Activated naive CD4-positive, alpha-beta T cell treated with anti-CD3 and anti-CD28 coated beads for 36 hours (primary cell): ENCODE data around the gene RTP3. TPM values are rescaled to one million over a fixed set of nuclear protein-coding genes. Genes with fewer than 3 reads are reported as not detected.

ENCODE experiments used
- CTCF ChIA-PET: fragments of 350-600 bp; sonication (Branson Sonifier 250); formaldehyde crosslinking; loops from one replicate; lab custom pipeline; 2021; ENCODE audit warnings: antibody characterized with exemption; lab: Charles Lee
- DNase-seq: peaks from one replicate; pipeline ENCODE4 v3.0.0-alpha.2; 2020
- H3K27ac Mint-ChIP-seq: one replicate; pipeline ENCODE4 v1.8.0; 2021; ENCODE audit warnings: mild to moderate bottlenecking, mixed read lengths
- H3K27me3 Mint-ChIP-seq: one replicate; pipeline ENCODE4 v1.8.0; 2021; ENCODE audit warnings: low read depth, mixed read lengths
- H3K36me3 Mint-ChIP-seq: one replicate; pipeline ENCODE4 v1.8.0; 2021; ENCODE audit warnings: low read depth, mixed read lengths
- H3K4me1 Mint-ChIP-seq: one replicate; pipeline ENCODE4 v1.8.0; 2021; ENCODE audit warnings: low read depth, mixed read lengths
- H3K4me3 Mint-ChIP-seq: one replicate; pipeline ENCODE4 v1.8.0; 2021; ENCODE audit warnings: mild to moderate bottlenecking, moderate library complexity, mixed read lengths
- H3K9me3 Mint-ChIP-seq: one replicate; pipeline ENCODE4 v1.8.0; 2021; ENCODE audit warnings: mixed read lengths
- intact Hi-C: fragments of 100-400 bp; cut with micrococcal nuclease; formaldehyde crosslinking; loops from one replicate; pipeline ENCODE4 v1.15.1; 2023
- total RNA-seq, 2 experiments: library from RNA; stranded (reverse); gene quantifications; one replicate each; pipeline ENCODE4 v1.2.3, GENCODE V29; 2021

The RTP3 gene
- not detected for total RNA-seq

- peaks cover 10% of the 10 kb centered on the region for H3K4me1 Mint-ChIP-seq
- H3K9me3 Mint-ChIP-seq: no peaks in the 10 kb centered on the region
- H3K36me3 Mint-ChIP-seq: no peaks in the 10 kb centered on the region
- intact Hi-C loops: no loop called here
- H3K4me3 Mint-ChIP-seq: no peak within 1 kb of the TSS
- no peaks in the 10 kb centered on the region for H3K27me3 Mint-ChIP-seq
- DNase-seq: no peak
- H3K27ac Mint-ChIP-seq: no peak within 1 kb of the TSS
- CTCF ChIA-PET: interaction anchor here (0.6 to 3.6 kb wide), 5 partner anchors 9 to 135 kb away, joined by 5 to 30 read pairs (median 11); no protein-coding TSS in a partner anchor
Observed at GRCh38 chr3:46497556-46498265, at the start of gene RTP3. Gene RTP3 (plus strand): TSS chr3:46497976. CDS start chr3:46498063, 87 bp downstream.

DNA sequence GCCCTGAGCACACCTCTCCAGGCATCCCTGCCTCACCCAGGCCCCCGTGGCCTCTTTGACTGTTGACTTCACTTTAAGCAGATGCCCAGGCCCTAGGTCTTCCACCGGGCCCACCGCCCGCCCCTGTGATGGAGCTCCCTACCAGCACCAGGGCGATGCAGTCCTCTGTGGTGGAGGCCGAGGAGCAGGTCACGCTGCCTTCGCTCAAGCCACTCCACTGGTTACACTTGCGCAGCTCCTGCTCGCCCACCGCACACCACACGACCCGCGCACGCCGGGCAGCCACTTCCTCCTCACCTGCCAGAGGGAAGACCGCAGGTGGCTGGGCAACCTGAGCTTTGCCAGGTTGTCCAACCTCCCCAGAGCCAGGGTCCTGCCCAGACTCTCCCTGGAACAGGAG, 49.1 kb upstream of the RTP3 start:
- intact Hi-C loops: no loop called here
- CTCF ChIA-PET: interaction anchor here (2.1 kb wide), 1 partner anchor 181 kb away, joined by 7 read pairs; no protein-coding TSS in a partner anchor
- no peak for DNase-seq
- no peaks in the 10 kb centered on the region for H3K9me3 Mint-ChIP-seq
- no peak overlapping the region for H3K27ac Mint-ChIP-seq
- no peaks in the 10 kb centered on the region for H3K4me1 Mint-ChIP-seq
- no peaks in the 10 kb centered on the region for H3K36me3 Mint-ChIP-seq
- H3K4me3 Mint-ChIP-seq: no peak overlapping the region
- H3K27me3 Mint-ChIP-seq: peaks cover 2% of the 10 kb centered on the region

DNA sequence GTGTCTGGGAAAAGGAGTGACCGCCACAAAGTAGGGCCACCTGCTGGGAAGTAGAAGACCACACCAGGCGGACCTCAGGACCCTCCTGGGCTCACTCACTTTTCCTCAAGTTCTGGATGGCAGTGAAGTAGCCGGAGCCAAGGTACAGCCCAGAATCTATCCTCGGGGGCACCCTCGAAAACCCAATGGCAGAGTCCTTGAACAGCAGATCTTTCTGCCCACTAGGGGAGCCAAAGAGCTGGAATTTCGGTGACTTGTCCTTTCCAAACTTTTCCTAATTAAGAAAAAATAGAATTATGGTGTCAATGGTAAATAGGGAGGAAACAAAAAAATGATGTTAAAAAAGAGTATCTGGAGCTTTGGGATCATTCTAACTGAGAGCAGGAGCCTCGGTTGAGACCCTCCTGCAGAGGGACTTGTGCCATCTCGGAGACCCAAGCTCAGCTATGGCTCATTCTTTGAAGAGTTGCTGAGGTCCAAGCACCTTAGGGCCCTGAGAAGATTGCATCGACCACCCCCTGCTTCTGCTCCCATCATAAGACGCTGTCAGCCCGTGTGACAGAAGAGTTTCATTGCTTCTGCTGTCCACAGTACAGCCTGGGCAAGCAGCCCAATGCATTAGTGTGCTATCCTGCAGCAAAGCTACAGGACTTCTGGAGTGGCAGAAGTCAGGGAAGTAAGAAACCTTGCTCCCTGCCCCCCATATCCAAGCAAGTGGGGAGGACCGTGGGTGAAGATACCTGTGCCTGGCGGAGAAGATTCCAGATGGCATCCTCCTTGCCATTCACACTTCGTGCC, 47.8 kb upstream of the RTP3 start:
- peaks cover 2% of the 10 kb centered on the region for H3K27me3 Mint-ChIP-seq
- CTCF ChIA-PET: interaction anchor here (0.7 to 2.1 kb wide), 5 partner anchors 14 to 230 kb away, joined by 3 to 7 read pairs (median 4); no protein-coding TSS in a partner anchor
- H3K9me3 Mint-ChIP-seq: no peaks in the 10 kb centered on the region
- no peak overlapping the region for H3K4me3 Mint-ChIP-seq
- DNase-seq: no peak
- no peak overlapping the region for H3K27ac Mint-ChIP-seq
- H3K4me1 Mint-ChIP-seq: no peaks in the 10 kb centered on the region
- intact Hi-C loops: no loop called here
- H3K36me3 Mint-ChIP-seq: no peaks in the 10 kb centered on the region

DNA sequence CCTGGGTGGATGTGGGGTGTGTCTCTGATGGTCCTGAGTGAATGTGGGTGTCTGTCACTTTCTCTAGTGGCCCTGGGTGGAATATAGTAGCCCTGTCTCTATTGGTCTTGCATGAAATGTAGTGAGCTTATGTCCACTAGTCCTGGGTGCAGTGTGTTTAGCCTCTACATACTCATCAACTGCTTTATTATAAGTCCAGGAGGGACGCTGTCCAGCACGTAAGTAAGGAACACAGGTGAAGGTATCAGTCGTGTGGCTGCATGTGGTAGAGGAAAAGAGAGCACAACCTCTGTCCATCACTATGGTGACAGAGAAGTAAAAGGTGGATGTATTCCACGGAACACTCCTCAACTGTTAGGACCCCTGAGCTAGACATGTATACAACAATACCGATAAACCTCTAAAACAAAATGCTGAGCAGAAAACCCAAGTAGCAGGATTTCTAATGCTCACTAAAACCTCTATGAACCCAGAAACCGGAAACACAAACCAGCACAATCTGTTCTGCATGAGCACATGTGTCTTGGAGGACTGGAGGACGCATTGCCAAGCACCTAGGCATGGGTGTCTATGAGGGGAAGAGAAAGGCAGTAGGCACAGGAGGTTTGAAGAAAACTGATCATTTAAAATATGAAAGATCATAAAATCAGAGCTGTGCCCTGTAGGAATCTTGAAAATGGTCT, 44.1 kb upstream of the RTP3 start:
- Mint-ChIP-seq H3K27ac (no peak overlapping the region), H3K9me3 (no peaks in the 10 kb centered on the region), H3K4me3 (no peak overlapping the region), H3K36me3 (no peaks in the 10 kb centered on the region), H3K27me3 (peaks cover 2% of the 10 kb centered on the region), H3K4me1 (no peaks in the 10 kb centered on the region)
- DNase-seq: no peak
- CTCF ChIA-PET: no interaction called here
- intact Hi-C loops: no loop called here

GRCh38 chr3:46454209-46454595, 43.6 kb upstream of the RTP3 start:
- intact Hi-C loops: no loop called here
- Mint-ChIP-seq H3K27me3 (peaks cover 2% of the 10 kb centered on the region), H3K36me3 (no peaks in the 10 kb centered on the region), H3K9me3 (no peaks in the 10 kb centered on the region), H3K27ac (no peak overlapping the region), H3K4me3 (no peak overlapping the region), H3K4me1 (no peaks in the 10 kb centered on the region)
- CTCF ChIA-PET: no interaction called here
- DNase-seq: no peak

DNA sequence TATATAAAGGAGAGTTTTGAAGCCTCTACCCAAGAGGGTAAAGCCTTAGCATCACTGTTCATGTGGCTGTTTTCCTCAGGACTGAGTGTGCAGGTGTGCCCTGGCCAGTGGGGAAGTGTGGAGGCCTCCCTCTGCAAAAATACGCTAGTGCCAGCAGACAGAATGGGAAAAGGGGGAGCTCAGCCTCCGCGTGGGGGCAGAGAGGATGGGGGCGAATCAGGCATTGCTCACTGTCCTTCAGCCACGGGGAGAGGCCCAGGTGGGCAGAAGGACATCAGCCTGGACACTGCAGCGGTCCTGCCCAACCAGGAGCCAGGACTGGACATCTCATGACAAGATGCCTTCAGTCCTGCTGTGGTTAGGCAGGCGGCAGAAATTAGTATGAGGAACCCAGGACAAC, 43.2 kb upstream of the RTP3 start:
- H3K9me3 Mint-ChIP-seq: no peaks in the 10 kb centered on the region
- no peaks in the 10 kb centered on the region for H3K4me1 Mint-ChIP-seq
- H3K27me3 Mint-ChIP-seq: peaks cover 2% of the 10 kb centered on the region
- CTCF ChIA-PET: no interaction called here
- DNase-seq: no peak
- no peaks in the 10 kb centered on the region for H3K36me3 Mint-ChIP-seq
- intact Hi-C loops: no loop called here
- no peak overlapping the region for H3K27ac Mint-ChIP-seq
- H3K4me3 Mint-ChIP-seq: no peak overlapping the region

DNA sequence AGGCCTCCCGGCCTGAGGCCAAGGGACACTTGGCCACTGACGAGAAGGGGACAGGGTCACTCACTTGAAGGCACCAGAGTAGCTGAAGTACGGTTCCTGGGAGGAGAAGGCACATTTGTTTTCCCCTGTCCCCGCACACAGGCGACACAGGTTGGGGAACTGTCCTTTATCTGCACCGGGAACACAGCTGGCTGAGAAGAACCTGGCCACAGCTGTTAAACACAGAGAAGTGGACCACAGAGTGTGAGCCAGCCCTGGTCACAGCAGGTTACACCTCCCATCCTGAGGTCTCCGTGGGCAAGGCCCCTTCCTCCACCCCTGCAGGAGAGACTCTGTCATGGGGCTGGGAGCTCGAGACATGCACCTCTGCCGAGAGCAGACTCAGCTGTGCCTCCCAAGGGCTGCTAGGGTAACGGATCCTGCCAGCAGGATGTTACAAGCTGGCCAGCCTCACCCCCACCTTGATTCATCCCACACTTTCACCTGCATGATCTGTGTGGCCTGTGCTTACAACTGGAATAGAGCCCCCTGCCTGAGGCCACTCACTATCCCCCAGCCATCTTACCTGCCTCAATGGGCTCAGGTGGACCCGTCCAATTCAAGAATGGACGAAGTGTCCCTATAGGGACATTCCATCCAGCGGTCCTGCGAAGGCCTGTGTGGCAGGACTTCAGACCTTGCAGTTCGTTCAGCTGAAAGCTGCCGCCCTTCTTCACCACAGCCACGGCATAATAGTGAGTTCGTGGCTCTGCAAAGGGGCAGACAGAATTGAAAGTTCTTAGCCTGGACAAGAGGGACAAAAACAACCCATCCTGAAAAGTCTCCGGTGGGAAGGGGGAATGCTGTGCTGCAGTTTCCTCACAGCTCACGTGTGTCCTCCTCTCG, 42.3 kb upstream of the RTP3 start:
- Mint-ChIP-seq H3K27ac (no peak overlapping the region), H3K4me3 (no peak overlapping the region), H3K36me3 (no peaks in the 10 kb centered on the region), H3K9me3 (no peaks in the 10 kb centered on the region), H3K27me3 (peaks cover 2% of the 10 kb centered on the region), H3K4me1 (no peaks in the 10 kb centered on the region)
- DNase-seq: no peak
- CTCF ChIA-PET: no interaction called here
- intact Hi-C loops: no loop called here

- intact Hi-C loops: no loop called here
- no peak overlapping the region for H3K4me3 Mint-ChIP-seq
- H3K27me3 Mint-ChIP-seq: peaks cover 2% of the 10 kb centered on the region
- H3K27ac Mint-ChIP-seq: no peak overlapping the region
- H3K9me3 Mint-ChIP-seq: no peaks in the 10 kb centered on the region
- no peak for DNase-seq
- CTCF ChIA-PET: no interaction called here
- H3K4me1 Mint-ChIP-seq: no peaks in the 10 kb centered on the region
- no peaks in the 10 kb centered on the region for H3K36me3 Mint-ChIP-seq
Observed at GRCh38 chr3:46456118-46456517, 41.7 kb upstream of the RTP3 start.

DNA sequence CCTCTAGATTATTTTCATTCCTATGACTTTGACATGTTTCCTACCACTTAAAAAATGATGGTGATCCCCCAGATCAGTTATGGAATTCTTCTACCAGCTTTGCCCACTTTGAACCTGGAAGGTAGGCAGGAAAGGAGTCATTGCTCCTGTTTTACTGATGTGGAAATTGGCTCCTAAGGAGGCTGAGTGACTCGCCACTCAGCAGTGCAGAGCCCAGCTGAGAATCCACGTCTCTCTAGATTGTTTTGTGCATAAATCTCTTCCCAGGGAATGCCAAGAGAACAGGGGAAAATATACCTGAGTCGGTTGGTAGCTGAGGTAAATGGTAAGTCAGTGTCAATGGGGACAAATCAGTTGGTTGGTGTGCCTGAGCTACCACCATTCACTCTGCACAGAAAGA, 37.7 kb upstream of the RTP3 start:
- CTCF ChIA-PET: no interaction called here
- H3K27me3 Mint-ChIP-seq: peaks cover 29% of the 10 kb centered on the region
- no peak overlapping the region for H3K4me3 Mint-ChIP-seq
- no peak overlapping the region for H3K27ac Mint-ChIP-seq
- H3K4me1 Mint-ChIP-seq: no peaks in the 10 kb centered on the region
- intact Hi-C loops: no loop called here
- no peaks in the 10 kb centered on the region for H3K9me3 Mint-ChIP-seq
- no peak for DNase-seq
- H3K36me3 Mint-ChIP-seq: no peaks in the 10 kb centered on the region

- H3K27me3 Mint-ChIP-seq: peaks cover 37% of the 10 kb centered on the region
Observed at GRCh38 chr3:46462111-46462510, 35.7 kb upstream of the RTP3 start.

GRCh38 chr3:46462511-46462910, 35.3 kb upstream of the RTP3 start:
- CTCF ChIA-PET: interaction anchor here (0.9 to 1.3 kb wide), 4 partner anchors 10 to 27 kb away, joined by 3 to 6 read pairs (median 4); no protein-coding TSS in a partner anchor
- Mint-ChIP-seq H3K9me3 (no peaks in the 10 kb centered on the region), H3K36me3 (no peaks in the 10 kb centered on the region), H3K27ac (no peak overlapping the region), H3K27me3 (peaks cover 37% of the 10 kb centered on the region), H3K4me1 (no peaks in the 10 kb centered on the region), H3K4me3 (no peak overlapping the region)
- DNase-seq: no peak
- intact Hi-C loops: no loop called here

More at GRCh38 chr3:46462111-46462510, 35.7 kb upstream of the RTP3 start:
- CTCF ChIA-PET: interaction anchor here (0.9 to 1.3 kb wide), 4 partner anchors 10 to 28 kb away, joined by 3 to 6 read pairs (median 4); no protein-coding TSS in a partner anchor
- Mint-ChIP-seq H3K36me3 (no peaks in the 10 kb centered on the region), H3K9me3 (no peaks in the 10 kb centered on the region), H3K4me3 (no peak overlapping the region), H3K4me1 (no peaks in the 10 kb centered on the region), H3K27ac (no peak overlapping the region)
- intact Hi-C loops: no loop called here
- DNase-seq: no peak
